ENCODE data around the gene DYNC1H1. TPM values are rescaled to one million over a fixed set of nuclear protein-coding genes. Genes with fewer than 3 reads are reported as not detected.

The DYNC1H1 gene
- total RNA-seq, 1 donor from 2014 or later = 236 TPM

- DNase-seq (no peak), ATAC-seq (ENCODE audit: low read depth) (no peak)
- no peak overlapping the region for H3K27ac Mint-ChIP-seq
- H3K4me3 Mint-ChIP-seq = no peak overlapping the region
- TF ChIP-seq, protein P1, sequence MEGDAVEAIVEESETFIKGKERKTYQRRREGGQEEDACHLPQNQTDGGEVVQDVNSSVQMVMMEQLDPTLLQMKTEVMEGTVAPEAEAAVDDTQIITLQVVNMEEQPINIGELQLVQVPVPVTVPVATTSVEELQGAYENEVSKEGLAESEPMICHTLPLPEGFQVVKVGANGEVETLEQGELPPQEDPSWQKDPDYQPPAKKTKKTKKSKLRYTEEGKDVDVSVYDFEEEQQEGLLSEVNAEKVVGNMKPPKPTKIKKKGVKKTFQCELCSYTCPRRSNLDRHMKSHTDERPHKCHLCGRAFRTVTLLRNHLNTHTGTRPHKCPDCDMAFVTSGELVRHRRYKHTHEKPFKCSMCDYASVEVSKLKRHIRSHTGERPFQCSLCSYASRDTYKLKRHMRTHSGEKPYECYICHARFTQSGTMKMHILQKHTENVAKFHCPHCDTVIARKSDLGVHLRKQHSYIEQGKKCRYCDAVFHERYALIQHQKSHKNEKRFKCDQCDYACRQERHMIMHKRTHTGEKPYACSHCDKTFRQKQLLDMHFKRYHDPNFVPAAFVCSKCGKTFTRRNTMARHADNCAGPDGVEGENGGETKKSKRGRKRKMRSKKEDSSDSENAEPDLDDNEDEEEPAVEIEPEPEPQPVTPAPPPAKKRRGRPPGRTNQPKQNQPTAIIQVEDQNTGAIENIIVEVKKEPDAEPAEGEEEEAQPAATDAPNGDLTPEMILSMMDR (IDR thresholded peaks at IDR 0.05) = no peak
- POLR2A ChIA-PET = no interaction called here
- CTCF ChIA-PET = interaction anchor here (1.7 kb wide), 1 partner anchor 220 kb away, joined by 4 read pairs; no protein-coding TSS in a partner anchor
- no peaks in the 10 kb centered on the region for H3K27me3 Mint-ChIP-seq
- H3K36me3 Mint-ChIP-seq (ENCODE audit: low read depth) = no peaks in the 10 kb centered on the region
- no peaks in the 10 kb centered on the region for H3K9me3 Mint-ChIP-seq
- H3K4me1 Mint-ChIP-seq = peaks cover 14% of the 10 kb centered on the region
- intact Hi-C loops (cut with micrococcal nuclease) = no loop called here
Measured at GRCh38 chr14:102094101-102094500, 129.7 kb downstream of the DYNC1H1 start.

GRCh38 chr14:102095231-102095870 lies 131.0 kb downstream of the DYNC1H1 start:
- Mint-ChIP-seq H3K27ac (no peak overlapping the region), H3K9me3 (no peaks in the 10 kb centered on the region), H3K36me3 (ENCODE audit: low read depth) (no peaks in the 10 kb centered on the region), H3K4me3 (no peak overlapping the region), H3K27me3 (no peaks in the 10 kb centered on the region), H3K4me1 (peaks cover 4% of the 10 kb centered on the region)
- CTCF ChIA-PET = interaction anchor here (1.5 to 2.3 kb wide), 4 partner anchors 11 to 249 kb away, joined by 3 to 18 read pairs (median 10); no protein-coding TSS in a partner anchor
- TF ChIP-seq, protein P1 (IDR thresholded peaks at IDR 0.05) = no peak
- ATAC-seq (ENCODE audit: low read depth) (no peak), DNase-seq (no peak)
- POLR2A ChIA-PET = interaction anchor here (1.1 kb wide), 1 partner anchor 268 kb away, joined by 5 read pairs; the partner anchor contains the start of genes CINP and TECPR2
- intact Hi-C loops (cut with micrococcal nuclease) = loop anchor here (5.0 kb wide), 1 partner anchor 323 kb away; no protein-coding TSS in a partner anchor

GRCh38 chr14:102095871-102096568 lies 131.6 kb downstream of the DYNC1H1 start:
- ChIA-PET POLR2A (interaction anchor here (1.1 kb wide), 1 partner anchor 267 kb away, joined by 5 read pairs; the partner anchor contains the start of genes CINP and TECPR2), CTCF (interaction anchor here (0.8 to 2.3 kb wide), 15 partner anchors 8 to 389 kb away, joined by 3 to 20 read pairs (median 5); partner anchors contain the start of gene HSP90AA1)
- intact Hi-C loops (cut with micrococcal nuclease) = loop anchor here (1.0 to 5.0 kb wide), 5 partner anchors 33 to 389 kb away; no protein-coding TSS in a partner anchor
- H3K4me3 Mint-ChIP-seq = no peak overlapping the region
- H3K27ac Mint-ChIP-seq = no peak overlapping the region
- ATAC-seq (ENCODE audit: low read depth) (no peak), DNase-seq (no peak)
- no peaks in the 10 kb centered on the region for H3K27me3 Mint-ChIP-seq
- H3K9me3 Mint-ChIP-seq = no peaks in the 10 kb centered on the region
- no peaks in the 10 kb centered on the region for H3K36me3 Mint-ChIP-seq (ENCODE audit: low read depth)
- TF ChIP-seq, protein P1 (IDR thresholded peaks at IDR 0.05) = no peak
- H3K4me1 Mint-ChIP-seq = peaks cover 4% of the 10 kb centered on the region

DNA sequence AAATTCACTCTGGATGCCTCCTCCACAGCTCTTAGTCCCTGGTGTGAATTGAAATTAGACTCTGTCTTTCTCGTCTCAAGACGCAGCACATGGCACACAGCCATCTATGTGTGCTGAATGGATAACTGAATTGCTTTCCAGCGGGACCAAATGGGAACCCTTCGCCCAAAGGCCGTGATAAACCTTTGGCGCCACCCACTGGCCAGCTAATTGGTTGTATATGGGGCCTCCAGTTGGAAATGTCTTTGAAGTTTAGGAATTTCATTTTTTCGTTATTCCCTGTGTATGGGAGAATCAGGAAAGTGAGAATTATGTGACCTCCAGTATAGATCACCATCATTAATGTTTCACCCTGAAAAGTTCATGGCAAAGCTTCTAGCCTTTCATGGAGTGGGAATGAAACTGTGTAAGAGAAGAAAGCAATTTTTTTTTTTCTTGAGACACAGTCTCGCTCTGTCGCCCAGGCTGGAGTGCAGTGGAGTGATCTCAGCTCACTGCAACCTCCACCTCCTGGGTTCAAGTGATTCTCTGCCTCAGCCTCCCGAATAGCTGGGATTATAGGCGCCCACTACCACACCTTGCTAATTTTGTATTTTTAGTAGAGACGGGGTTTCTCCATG lies 132.3 kb downstream of the DYNC1H1 start:
- POLR2A ChIA-PET = interaction anchor here (0.5 to 1.4 kb wide), 5 partner anchors 9 to 390 kb away, joined by 3 to 13 read pairs (median 5); partner anchors contain the start of genes CINP, TECPR2 and WDR20
- no peak overlapping the region for H3K4me3 Mint-ChIP-seq
- CTCF ChIA-PET = interaction anchor here (0.8 to 2.3 kb wide), 15 partner anchors 9 to 389 kb away, joined by 3 to 20 read pairs (median 5); partner anchors contain the start of gene HSP90AA1
- peak; percentile 56 for ATAC-seq (ENCODE audit: low read depth)
- TF ChIP-seq, protein P1 (IDR thresholded peaks at IDR 0.05) = no peak
- no peaks in the 10 kb centered on the region for H3K27me3 Mint-ChIP-seq
- H3K9me3 Mint-ChIP-seq = no peaks in the 10 kb centered on the region
- H3K36me3 Mint-ChIP-seq (ENCODE audit: low read depth) = no peaks in the 10 kb centered on the region
- peaks cover 4% of the 10 kb centered on the region for H3K4me1 Mint-ChIP-seq
- intact Hi-C loops (cut with micrococcal nuclease) = loop anchor here (1.0 to 5.0 kb wide), 5 partner anchors 33 to 389 kb away; no protein-coding TSS in a partner anchor
- no peak overlapping the region for H3K27ac Mint-ChIP-seq
- DNase-seq = peak; percentile 46

Measured in activated B cell treated with CpG ODN at 0.5 μM for 24 hours (primary cell).